Mucosa of gallbladder (tissue), 1 donor: ENCODE measurements around the gene URM1. TPM values are rescaled to one million over a fixed set of nuclear protein-coding genes. Genes with fewer than 3 reads are reported as not detected.
"Not testable (repeated sequence)": the region's sequence is repeated elsewhere in the genome, so short reads cannot be mapped to it uniquely, and the experiment has no call there.

Experiments used
- DNase-seq: peaks from one replicate; pipeline ENCODE4 v3.0.0-alpha.2; 2020; ENCODE audit warnings: low spot score
- total RNA-seq: library from RNA; stranded (reverse); gene quantifications from one replicate; pipeline ENCODE4 v1.2.1, GENCODE V29; 2021
- donor health status: DM: no; HTN: no; CAD: no.

The URM1 gene
- total RNA-seq: 53.1 TPM

DNA sequence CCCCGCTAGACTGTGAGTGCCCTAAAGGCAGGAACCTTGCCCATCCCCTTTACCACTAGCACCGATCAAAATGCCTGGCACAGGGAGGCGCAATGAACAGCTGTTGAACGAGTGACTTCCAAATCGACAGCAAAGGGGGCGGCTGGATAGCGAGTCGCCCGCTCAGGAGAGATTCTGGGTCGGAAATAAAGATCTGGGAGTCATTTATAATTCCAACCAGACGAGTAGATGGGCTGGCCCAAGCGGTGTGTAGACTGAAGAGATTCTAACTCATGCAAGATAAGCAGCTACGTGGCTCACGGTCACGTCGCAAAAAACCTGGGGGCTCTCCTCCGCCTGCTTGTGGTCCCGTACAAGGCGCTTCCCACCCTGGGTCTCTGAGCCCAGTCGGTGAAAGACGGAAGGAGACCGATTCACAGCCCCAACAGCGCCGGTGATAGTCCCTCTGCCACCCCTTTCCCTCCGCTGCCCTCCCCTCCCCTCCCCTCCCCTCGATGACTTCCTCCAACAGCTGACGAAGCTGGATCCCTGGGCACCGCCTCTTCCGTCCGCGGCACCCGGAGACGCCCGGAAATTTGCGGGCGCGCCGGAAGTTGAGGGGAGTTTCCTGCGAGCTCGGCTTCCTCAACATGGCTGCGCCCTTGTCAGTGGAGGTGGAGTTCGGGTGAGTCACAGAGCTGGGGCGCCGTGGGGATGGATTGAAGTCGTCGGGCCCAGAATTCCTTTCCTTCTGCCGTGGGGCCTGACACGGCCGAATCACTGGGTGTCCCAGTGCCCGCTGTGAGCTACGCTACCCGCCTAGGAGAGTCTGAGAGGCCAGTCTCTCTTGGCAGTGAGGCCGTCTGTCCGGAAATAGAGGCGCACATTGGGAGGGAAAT is at the start of gene URM1:
Gene URM1, plus strand, starts transcription at position 623 of the 878 bp plus-strand sequence. Its CDS starts 7 bp downstream, at position 630.
- DNase-seq: peak; percentile 96

DNA sequence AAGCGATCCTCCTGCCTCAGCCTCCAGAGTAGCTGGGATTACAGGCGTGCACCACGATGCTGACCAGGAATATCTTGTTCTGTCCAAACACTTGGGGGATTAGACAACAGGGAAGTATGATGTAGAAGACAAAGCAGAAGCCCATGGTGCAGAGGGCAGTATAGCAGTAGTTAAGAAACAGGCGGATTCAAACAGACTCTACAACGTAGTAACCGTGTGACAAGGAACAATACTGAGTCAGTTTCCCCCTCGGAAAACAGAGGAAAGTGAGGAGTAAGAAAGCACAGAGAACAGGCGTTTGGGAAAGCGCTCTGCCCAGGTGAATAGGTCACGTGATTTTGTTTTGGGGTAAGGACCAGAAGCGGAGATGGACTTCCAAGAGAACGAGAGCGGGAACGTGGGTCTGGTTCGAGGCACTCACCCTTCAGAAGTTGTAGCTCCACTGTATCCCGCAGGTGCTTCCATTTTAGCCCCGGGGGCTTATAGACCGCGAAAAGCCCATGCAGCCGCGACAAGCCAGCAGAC is 49.2 kb upstream of the URM1 start:
- DNase-seq: no peak

DNA sequence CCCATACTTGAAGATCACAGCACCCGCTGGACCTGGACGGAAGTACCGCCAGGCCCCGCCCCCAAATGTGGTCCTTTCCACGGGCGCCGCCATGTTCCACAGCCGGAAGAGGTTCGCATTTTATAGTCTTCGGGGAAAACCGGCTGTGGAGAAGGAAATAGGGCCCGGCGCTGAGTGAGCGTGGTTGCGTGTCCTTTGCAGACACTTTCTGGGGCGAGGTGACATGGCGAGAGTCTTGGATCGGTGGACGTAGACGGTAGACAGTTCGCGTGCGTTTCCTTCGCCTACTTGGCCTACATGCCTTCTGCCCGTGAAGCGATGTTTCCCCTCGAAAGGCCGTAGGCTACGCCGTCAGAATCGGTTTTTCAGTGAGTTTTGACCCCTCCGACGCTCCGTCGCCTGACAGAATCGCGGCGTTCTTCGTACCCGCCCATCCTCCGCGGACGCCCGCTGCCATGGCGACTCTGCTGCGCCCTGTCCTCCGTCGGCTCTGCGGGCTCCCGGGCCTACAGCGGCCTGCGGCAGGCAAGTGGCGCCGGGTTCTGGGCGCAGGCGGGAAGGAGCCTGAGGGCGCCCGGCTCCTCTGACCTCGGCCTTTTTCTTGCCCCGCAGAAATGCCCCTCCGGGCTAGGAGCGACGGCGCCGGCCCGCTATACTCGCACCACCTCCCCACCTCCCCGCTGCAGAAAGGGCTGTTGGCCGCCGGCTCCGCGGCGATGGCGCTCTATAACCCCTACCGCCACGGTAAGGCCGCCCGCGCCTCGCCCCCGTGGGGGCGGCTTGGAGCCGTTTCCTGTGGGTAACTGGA is 48.6 kb upstream of the URM1 start, which contains the start of the genes COQ4 and TRUB2:
Gene COQ4, plus strand, starts transcription at position 436 of the 808 bp plus-strand sequence. Its CDS starts 20 bp downstream, at position 456.
Gene TRUB2, minus strand, starts transcription at position 44 of the 808 bp plus-strand sequence. Its CDS starts 39 bp downstream, at position 5.
- DNase-seq: peak; percentile 94

DNA sequence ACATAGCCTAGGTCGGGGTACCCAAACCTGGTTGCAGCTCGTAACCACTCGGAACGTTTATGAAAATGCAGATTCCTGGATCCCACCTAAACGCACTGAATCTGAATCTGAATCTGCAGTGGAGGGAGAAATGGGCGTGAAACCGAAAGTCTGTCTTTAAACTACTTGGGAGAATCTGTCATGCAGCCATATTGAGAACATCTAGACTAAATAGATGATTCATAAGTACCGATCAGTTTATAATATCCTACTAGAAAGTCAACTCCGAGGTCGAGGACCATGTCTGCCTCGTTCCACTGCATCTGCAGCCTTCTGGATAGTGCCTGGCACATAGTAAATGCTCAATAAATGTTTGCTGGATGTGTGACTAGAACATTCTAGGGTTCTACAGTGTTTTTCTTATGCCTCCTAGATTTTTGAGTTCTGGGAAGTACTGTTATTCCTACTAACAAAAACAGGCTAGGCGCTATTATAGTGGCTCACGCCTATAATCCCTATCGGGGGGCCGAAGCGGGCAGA is 47.9 kb upstream of the URM1 start:
- DNase-seq: no peak

DNA sequence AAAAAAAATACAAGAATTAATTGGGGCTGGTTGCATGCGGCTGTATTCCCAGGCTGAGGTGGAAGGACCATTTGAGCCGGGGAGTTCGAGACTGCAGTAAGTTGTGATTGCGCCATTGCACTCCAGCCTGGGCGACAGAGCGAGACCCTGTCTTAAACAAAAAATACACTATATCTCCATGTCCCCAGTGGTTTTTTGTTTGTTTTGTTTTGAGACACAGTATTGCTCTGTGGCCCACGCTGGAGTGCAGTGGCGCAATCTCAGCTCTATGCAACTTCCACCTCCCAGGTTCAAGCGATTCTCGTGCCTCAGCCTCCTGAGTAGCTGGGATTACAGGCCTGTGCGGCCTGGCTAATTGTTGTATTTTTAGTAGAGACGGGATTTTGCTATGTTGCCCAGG is 47.4 kb upstream of the URM1 start:
- DNase-seq: no peak

DNA sequence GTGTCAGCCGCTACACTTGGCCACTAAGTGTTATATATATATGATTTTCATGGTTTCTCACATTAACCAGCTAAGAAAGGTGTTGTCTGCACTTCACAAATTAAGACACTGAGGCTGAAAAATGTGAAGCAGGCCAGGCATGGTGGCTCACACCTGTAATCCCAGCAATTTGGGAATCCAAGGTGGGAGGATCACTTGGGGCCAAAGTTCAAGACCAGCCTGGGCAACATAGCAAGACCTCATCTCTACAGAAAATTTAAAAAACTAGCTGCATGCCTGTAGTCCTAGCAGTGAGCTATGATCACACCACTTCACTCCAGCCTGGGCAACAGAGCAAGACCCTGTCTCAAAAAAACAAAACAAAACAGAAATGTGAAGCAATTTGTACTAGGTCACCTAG is 46.8 kb upstream of the URM1 start:
- DNase-seq: no peak

DNA sequence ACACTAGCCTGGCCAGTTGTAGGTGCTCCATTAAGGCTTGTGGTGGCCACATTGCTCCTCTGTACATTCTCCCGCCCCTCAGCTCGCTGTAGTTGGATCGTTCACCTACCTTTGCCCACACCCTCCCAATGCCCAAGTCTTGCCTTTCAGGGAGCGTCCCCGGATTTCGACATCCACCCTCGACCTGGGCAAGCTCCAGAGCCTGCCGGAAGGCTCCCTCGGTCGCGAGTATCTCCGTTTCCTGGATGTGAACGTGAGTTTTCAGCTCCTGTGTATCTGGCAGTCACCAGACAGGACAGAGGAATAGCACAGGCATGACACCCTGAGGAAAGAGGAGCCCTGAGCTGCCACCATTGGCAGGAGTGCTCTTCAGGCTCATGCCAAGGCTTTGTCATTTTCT is 45.5 kb upstream of the URM1 start:
- no peak for DNase-seq

DNA sequence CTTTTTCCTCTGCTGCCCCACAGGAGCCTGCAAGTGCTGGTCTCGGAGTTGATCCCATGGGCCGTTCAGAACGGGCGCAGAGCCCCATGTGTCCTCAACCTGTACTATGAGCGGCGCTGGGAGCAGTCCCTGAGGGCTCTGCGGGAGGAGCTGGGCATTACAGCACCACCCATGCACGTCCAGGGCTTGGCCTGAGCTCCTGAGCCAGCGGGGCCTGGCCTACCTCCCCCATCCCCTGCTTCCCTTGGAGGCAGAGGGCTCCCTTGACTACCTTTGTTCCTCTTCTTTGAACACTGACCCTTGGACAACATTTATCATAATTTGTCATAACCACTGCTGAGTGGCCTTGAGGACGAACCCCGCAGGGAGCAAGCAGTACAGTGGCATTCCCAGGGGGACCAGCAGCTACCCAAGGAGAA is 37.7 kb upstream of the URM1 start:
- no peak for DNase-seq

DNA sequence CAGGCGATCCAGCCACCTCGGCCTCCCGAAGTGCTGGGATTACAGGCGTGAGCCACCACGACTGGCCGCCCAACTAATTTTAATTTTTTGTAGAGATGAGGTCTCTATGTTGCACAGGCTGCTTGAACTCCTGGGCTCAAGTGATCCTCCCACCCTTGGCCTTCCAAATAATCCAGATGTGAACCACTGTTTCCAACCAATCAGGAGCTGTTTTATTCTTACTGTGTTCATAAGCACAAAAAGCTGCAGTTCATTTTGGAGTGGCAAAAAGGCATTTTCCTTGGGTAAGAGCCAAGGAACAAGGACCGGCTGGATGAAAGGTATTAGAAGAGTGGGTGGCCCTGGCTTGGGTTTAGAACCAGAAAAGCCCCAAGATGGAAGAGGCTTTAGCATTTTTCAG is 36.0 kb upstream of the URM1 start:
- DNase-seq: no peak

DNA sequence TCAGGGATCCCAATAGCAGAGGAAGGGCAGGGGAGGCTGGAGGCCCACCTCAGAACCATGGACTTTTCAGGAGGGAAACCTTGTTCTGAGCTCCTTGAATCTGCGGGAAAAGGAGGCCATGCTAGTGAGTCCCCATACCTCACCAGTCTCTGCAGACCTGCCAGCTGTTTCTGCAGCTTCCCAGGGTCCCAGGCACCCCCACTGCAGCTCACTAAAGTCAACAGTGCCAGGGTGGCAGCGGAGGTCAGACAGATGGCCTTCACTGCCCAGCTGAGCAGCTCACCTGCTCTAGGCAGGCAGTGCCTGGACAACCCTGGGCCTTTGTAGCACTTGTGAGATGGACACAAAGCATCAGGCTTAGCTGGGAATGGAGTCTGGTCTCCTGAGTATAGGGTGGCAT is 35.3 kb upstream of the URM1 start:
- DNase-seq: no peak

DNA sequence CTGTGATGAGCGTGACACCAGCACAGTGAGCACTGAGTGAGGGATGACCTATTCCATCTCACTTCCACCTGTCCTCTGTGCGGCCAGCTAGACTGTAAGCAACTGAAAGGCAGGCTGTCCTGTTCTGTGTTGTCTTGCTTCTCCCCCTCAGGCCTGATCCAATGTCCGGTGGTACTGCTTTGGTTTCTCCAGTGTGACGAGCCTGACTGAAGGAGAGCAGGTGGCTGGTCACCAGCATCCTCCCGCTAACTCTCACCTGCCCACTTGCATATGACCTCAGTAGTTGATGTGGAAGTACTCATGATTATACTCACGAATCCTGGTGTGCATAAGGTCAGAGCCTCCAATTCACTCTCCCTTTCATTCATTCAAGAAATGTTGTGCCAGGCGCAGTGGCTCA is 33.2 kb upstream of the URM1 start:
- DNase-seq: no peak

DNA sequence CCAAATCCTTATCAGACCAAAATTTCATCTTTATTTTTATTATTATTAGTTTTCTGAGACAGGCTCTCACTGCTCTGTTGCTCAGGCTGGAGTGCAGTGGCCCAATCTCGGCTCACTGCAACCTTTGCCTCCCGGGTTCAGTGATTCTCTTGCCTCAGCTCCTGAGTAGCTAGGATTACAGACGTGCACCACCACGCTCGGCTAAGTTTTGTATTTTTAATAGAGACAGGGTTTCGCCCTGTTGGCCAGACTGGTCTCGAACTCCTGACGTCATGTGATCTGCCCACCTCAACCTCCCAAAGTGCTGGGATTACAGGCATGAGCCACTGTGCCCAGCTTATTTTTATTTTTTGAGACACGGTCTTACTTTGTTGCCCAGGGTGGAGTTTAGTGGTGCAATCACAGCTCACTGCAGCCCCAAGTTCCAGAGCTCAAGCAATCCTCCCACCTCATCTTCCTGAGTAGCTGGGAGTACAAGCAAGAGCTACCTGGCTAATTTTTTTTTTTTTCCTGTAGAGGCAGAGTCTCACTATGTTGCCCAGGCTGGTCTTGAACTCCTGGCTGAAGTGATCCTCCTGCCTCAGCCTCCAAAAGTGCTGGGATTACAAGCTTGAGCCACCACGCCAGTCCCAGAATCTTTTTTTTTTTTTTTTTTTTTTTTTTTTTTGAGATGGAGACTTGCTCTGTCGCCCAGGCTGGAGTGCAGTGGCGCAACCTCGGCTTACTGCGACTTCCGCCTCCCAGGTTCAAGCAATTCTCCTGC is 32.1 kb upstream of the URM1 start:
- DNase-seq: not testable (repeated sequence)

DNA sequence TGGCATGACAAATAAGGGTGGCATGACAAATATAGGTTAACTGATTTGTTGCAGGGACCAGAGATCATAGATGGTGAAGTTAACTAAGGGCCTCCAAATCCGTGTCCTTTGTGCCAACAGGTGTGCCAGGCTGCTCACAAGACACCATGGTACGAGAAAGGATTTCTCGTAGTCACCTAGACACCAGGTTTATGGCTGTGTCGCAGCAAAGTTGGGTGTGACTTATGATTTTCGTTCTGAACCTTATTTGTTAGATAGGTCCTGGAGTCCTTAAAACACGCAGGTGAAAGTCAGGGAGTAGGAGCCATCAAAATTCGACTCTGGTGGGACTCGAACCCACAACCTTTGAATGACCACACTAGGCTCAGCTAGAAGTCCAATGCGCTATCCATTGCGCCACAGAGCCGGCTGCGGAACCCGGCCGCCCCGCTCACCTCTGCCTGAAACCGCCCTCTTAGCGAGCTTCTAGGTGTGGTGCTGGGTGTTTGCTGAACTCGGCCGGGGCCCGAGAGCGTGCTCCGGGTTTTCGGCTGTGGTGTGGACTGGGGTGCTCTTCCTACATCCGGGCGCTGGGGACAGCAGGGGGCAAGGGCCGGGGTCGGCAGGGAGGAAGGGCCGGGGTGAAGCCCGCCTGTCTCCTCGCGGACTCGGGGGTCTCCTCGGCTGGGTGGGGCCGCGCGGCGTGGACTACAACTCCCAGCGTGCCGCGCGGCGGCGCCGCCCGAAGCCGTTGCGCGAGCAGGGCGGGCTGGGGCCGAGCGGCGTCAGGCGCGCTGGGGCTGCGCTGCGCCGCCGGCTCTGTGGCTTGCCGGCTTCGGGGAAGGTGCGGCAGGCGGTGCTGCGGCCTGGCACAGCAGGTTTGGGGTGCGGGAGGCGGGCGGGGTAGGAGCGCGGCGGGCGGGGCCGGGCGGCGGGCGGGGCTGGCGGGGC is 31.1 kb upstream of the URM1 start, which contains the start of gene SLC27A4:
Gene SLC27A4, plus strand, starts transcription at position 767 of the 930 bp plus-strand sequence. CDS start 2,606 bp downstream, outside the sequence.
- peak; percentile 73 for DNase-seq

DNA sequence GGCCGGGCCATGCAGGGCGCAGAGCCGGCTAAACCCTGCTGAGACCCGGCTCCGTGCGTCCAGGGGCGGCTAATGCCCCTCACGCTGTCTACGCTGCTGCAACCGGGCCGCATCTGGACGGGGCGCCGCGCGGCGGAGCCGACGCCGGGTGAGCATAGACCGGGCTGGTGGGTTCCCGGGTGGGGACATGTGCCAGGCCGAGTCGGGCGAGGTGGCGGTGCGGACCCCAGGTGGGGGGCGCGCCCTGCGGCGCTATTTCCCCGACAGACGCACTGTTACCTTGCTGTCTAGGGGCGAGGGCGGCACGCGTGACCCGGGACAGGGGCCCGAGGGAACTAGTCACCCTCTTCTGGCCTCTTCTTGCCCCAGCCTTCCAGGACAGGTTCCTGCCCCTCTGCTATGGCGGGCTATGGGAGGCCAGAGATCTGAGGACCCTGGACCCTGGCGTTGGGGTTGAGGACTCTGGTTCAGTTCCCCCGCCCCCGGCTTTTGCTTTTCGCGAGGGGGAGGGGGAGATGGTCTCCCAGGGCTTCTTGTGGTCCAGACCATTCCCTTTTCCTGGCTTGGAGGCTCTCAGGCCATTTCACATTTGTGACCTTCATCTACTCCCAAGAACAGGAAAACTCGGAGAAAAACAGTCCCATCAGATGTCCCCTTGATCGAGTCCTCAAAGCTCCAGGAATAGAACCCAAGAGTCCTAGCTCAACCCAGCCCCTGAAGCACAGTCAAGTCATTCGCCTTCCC is 30.3 kb upstream of the URM1 start:
- no peak for DNase-seq

DNA sequence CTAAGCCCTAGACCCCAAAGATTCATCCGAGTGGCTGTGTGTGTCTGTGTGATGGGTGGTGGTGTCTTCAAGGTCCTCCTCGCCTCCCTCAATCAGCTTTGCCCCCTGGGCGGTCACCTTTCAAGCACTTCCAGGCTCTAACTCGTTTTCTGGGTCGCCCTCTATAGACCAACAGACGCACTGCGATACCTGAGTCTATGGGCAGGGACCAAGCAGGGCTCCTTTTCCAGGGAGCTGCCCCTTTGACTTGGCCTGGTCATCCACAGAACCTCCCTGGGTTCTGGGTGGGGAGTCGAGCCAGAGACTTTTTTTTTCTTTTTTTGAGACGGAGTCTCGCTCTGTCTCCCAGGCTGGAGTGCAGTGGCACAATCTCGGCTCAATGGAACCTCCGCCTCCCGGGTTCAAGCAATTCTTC is 29.7 kb upstream of the URM1 start:
- DNase-seq: peak; percentile 67

DNA sequence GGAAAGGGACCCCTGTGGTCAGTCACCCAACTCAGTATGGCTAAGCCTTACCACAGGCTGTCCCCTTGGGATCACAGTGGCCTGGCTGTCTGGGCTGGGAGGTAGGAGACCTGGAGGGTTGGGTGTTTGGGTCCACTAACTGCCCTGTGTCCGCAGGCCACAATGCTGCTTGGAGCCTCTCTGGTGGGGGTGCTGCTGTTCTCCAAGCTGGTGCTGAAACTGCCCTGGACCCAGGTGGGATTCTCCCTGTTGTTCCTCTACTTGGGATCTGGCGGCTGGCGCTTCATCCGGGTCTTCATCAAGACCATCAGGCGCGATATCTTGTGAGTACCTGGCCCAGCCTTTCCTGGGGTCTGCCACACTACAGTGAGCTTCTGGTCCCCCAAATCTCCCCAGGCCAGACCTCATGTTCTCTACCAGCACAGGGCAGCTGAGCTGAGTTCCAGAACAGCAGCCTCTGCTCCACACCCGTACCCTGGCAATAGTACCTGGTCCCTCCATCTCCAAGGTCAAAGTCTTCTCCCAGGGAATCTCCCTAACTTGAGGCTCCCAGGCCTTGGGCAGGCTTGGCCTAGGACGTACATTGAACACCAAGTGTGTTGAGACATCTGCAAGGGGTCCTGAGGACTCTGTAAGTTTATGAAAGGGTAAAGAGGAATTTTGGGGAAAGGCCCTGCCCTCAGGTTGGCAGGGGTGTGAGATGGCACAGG is 28.0 kb upstream of the URM1 start:
- peak; percentile 27 for DNase-seq

DNA sequence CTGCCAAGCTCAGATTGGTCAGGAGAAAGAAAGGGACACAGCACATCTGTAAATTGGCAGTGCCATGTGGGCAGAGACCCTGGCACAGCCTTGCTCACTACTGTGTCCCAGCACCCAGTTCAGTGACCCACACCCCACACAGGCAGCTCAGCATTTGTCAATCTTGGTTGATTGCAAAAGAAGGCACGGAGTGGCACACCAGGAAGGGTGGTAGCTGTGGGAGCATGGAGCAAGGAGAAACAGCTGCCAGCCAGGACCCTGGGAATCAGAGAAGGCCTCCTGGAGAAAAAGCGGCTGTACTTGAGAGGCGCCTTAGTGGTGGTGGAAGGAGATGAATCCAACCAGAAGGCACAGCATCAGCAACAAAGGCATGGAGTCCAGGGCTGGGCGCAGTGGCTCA is 27.3 kb upstream of the URM1 start:
- DNase-seq: no peak

DNA sequence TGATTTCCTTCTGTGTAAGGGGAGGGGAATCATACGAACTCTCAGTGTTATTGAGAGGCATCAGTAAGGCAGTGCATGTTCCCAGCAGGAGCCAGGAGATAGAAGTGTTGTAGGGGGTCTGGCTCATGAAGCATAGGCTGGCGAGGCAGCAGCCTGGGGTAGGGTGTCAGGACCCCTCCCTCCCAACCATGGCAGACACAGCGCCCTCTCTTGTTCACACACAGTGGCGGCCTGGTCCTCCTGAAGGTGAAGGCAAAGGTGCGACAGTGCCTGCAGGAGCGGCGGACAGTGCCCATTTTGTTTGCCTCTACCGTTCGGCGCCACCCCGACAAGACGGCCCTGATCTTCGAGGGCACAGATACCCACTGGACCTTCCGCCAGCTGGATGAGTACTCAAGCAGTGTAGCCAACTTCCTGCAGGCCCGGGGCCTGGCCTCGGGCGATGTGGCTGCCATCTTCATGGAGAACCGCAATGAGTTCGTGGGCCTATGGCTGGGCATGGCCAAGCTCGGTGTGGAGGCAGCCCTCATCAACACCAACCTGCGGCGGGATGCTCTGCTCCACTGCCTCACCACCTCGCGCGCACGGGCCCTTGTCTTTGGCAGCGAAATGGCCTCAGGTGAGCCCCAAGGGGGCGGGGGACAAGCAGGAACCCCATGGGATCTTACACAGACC is 26.1 kb upstream of the URM1 start:
- DNase-seq: no peak
